Right forelimb (tissue), 1 donor: ENCODE results near the gene DPEP3.
A peak's percentile ranks its signal among the peaks of the same experiment; 100 is the strongest.
"Not testable (repeated sequence)": the region's sequence is repeated elsewhere in the genome, so short reads cannot be mapped to it uniquely, and the experiment has no call there.

Experiments used
- DNase-seq: peaks from one replicate; pipeline ENCODE4 v3.0.0-alpha.2; 2018

Gene DPEP3

GRCh38 chr16:67943619-67944504, 36.4 kb downstream of the DPEP3 start, which contains the start of gene LCAT:
LCAT (minus strand) TSS chr16:67944120; CDS start chr16:67944101, 19 bp downstream.
- DNase-seq = no peak

- DNase-seq = no peak
These were observed 37.1 kb downstream of the DPEP3 start for GRCh38 chr16:67943256-67943618.

- no peak for DNase-seq
These were observed 37.6 kb downstream of the DPEP3 start for GRCh38 chr16:67942510-67943255.

- no peak for DNase-seq
These were observed 38.1 kb downstream of the DPEP3 start for GRCh38 chr16:67942200-67942509.

GRCh38 chr16:67941469-67942199, 38.7 kb downstream of the DPEP3 start:
- no peak for DNase-seq

GRCh38 chr16:67940446-67941089, 39.7 kb downstream of the DPEP3 start:
- no peak for DNase-seq

GRCh38 chr16:67939507-67940445, 40.5 kb downstream of the DPEP3 start:
- DNase-seq = no peak

GRCh38 chr16:67937713-67938112, 42.6 kb downstream of the DPEP3 start:
- not testable (repeated sequence) for DNase-seq

- no peak for DNase-seq
These were observed 43.3 kb downstream of the DPEP3 start for GRCh38 chr16:67936880-67937605.

GRCh38 chr16:67936124-67936879, 44.0 kb downstream of the DPEP3 start, which contains the start of gene PSMB10:
PSMB10 (minus strand) TSS chr16:67936850; CDS start chr16:67936749, 101 bp downstream.
- DNase-seq = peak; percentile 75

- peak; percentile 90 for DNase-seq
These were observed 44.7 kb downstream of the DPEP3 start for GRCh38 chr16:67935402-67936123.

GRCh38 chr16:67935101-67935401, 45.2 kb downstream of the DPEP3 start:
- no peak for DNase-seq

- DNase-seq = no peak
These were observed 45.8 kb downstream of the DPEP3 start for GRCh38 chr16:67934306-67935100.

- DNase-seq = peak; percentile 37
These were observed 46.5 kb downstream of the DPEP3 start for GRCh38 chr16:67933805-67934204.

GRCh38 chr16:67932462-67932840, 47.8 kb downstream of the DPEP3 start:
- DNase-seq = peak; percentile 42

- DNase-seq = no peak
These were observed 48.4 kb downstream of the DPEP3 start, which contains the start of gene CTRL for GRCh38 chr16:67931712-67932461. CTRL (minus strand) TSS chr16:67931862; CDS start chr16:67931852, 10 bp downstream.

GRCh38 chr16:67930678-67931211, 49.6 kb downstream of the DPEP3 start:
- no peak for DNase-seq

- no peak for DNase-seq
These were observed 50.1 kb downstream of the DPEP3 start for GRCh38 chr16:67930191-67930590.
